ENCODE results near the gene HLA-DQB2.
"Not testable (repeated sequence)": the region's sequence is repeated elsewhere in the genome, so short reads cannot be mapped to it uniquely, and the experiment has no call there.

Gene HLA-DQB2

DNA sequence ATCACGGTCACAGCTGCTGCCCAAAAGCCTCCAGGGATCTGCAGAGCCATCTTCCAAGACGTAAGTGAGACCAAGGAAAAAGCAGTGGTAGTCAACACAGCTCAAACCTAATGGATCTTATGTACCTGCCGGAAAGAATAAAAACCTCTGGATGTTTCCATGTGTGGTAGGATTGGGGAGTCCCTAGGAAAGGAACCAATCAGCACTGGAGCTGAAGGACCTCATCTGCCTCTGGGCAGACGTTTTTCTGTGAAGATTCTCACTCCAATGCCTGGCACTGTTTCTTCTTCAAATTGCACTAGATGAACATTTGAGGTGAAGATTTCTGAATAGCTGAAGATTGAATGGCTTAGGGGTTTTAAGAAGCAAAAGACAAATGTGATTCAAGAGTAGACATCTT, at the start of gene HLA-DQB2:
Gene HLA-DQB2, minus strand, starts transcription at position 112 of the 400 bp plus-strand sequence. Its CDS starts 62 bp downstream, at position 50.
- no peak for DNase-seq

DNA sequence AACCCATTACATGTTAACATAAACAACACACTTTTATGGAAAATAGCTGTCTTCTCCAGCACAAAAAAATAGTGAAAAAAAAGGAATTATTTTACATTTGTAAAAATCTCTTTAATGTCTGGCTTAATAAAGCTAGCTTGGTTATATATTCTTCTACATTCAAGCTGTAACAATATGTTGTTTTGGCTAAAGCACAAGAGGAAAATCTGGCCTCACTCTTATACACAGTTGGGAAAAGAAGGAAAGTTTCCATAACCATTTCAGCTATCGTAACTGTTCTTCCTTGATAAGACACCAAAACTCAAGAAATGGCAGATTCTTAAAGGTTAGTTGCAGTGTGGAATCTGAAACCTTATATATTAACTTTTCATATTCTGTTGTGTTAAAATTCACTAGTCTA, 45.8 kb upstream of the HLA-DQB2 start:
- no peak for DNase-seq

DNA sequence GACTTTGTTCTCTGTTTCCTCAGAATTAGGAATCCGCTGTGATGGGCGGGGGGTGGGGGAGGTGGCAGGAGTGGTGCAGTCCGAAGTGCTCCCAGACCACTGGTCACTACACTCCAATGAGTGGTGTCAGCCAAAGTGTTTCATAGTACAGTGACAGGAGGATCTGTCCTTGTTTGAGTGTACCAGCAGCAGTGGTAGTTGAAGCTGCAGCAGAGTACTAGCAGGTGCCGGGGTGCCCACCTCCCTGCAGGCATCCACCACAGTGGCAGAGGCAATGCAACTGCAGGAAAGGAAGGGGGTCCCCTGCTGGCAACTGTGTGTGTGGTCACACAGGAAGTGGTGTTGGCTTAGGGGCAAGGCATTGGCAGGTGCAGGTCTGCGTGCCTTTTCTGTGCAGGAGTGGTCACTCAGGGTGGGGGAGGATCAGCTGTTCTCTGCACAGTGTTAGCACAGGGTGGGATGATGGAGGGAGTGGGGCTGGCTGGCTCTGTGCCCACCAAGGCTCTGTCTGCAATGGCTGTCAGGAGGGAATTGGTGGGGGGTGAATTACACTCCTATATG, 43.8 kb upstream of the HLA-DQB2 start:
- DNase-seq, result no peak

DNA sequence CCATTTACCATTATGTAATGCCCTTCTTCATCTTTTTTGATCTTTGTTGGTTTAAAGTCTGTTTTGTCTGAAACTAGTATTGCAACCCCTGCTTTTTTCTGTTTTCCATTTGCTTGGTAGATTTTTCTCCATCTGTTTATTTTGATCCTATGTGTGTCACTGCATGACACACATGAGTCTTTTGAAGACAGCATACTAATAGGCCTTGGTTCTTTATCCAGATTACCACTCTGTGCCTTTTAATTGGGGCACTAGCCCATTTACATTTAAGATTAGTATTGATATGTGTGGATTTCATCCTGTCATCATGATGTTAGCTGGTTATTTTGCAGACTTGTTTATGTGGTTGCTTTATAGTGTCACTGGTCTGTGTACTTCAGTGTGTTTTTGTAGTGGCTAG, 42.1 kb upstream of the HLA-DQB2 start:
- DNase-seq, result not testable (repeated sequence)

DNA sequence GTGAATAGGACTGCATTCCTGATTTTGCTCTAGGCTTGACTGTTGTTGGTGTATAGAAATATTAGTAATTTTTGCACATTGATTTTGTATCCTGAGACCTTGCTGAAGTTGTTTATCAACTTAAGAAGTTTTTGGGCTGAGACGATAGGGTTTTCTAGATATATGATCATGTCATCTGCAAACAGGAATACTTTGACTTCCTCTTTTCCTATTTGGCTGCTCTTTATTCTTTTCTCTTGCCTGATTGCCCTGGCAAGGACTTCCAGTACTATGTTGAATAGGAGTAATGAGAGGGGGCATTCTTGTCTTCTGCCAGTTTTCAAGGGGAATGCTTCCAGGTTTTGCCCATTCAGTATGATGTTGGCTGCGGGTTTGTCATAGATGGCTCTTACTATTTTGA, 40.1 kb upstream of the HLA-DQB2 start:
- no peak for DNase-seq

DNA sequence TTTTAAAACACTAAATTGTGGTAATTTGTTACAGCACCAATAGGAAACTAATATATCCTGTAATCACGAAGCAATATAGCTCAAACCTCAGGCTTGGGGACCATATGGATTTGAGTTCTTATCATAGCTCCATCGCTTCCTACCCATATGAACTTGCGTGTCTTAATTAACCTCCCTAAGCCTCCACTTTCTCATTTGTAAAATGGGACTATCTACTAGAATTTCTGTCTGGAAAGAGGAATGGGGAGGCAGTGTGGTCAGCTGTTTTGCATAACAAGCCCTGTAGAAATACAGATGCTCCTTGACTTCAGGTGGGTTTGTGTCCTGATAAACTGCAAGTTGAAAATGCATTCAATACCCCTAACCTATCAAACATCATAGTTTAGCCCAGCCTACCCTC, 36.4 kb upstream of the HLA-DQB2 start:
- no peak for DNase-seq

DNA sequence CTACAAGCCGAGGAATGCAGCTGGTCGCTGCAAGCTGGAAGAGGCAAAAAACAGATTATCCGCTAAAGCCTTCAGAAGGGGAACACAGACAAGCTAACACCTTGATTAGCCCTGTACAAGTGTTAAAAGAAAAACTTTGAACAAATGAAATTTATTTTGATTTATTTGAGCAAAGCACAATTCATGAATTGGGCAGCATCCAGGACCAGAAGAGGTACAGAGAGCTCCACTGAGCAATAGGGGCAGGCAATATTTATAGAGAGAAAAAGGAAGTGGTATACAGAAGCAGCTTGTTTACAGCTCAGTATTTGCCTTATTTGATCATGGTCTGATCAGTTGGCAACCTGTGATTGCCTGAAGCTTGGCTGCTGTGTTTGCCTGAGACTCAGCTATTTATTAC, 35.8 kb upstream of the HLA-DQB2 start:
- no peak for DNase-seq

DNA sequence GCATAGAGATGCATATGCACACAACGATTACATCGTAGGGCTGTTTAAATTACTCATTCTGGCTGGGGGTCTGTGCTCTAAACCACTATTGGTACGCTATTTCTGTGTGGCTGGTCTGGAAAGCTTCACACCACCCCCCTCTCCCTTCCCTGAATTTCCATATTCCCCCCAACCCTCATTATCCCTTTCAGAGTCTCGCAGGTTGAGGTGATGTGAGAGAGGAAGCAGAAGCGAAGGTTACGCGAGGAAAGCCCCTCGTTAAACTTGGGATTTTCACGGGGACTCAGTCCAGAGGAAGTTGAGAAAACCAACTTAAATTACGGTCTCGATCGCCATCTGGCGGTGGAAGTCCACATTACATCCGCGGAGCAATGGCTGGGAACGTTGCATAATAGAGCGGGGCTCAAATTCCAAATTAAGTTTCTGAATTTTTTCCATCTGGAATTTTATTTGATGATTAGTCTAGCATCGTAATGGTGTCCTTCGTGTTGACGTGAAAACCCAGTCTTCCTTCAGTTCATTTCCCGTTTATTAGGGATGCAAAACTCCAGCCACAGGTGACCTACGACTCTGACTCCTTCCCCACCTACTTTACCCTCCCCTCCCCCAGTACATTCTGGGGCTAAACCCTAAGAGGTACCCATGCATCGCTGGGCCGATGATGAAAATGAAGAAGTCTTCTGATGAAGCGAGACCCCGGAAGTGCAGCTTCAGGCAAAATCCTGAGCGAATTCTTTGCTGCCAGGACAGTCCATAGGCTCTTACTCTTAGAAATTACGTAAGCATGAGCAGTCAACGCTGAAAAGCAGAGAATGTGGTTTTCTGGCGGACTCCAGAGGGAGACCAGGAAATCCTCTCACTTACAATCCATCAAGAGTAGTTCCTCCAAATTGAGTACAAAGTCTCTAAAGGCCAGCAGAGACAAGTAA, 33.8 kb upstream of the HLA-DQB2 start:
- peak; percentile 69 to 83 for DNase-seq

DNA sequence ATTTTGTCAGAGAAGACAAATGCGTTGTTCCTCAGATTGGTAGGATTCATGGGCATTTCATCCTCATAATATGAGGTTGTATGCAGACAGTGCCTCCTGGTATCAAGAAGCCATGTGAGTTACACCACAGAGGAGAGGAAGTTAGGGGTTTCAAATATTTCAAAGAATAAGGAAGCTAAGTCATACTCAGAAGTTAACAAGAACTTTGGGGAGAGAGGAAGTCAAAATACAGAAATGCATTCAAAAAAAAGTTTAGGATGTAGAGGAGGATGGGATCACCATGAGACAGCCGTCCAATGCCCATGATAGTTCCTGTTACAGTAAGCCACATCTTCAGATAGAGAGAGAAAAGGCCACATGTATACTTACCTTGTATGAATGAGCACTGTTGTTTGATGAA, 31.2 kb upstream of the HLA-DQB2 start:
- DNase-seq, result peak; percentile 97 to 99

DNA sequence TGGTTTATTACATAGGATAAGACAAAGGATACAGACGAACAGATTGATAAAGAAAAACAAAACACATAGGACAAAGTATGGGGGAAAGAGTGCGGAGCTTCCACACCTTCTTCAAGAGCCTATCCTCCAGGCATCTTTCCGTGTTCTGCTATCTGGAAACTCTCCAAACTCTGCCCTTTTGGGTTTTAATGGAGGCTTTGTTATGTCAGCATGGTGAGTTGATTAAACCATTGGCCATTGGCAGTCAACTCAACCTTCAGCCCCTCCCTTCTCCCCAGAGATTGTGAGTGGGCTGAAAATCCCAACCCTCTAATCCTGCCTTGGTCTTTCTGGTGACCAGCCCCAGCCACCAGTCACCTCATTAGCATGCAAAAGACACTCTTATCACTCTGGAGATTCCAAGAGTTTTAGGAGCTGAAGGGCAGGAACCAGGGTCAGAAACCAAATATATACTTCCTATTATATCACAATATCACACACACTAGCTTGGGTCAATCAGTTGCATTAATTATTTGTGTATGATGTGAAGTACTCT, 29.6 kb upstream of the HLA-DQB2 start:
- no peak for DNase-seq

DNA sequence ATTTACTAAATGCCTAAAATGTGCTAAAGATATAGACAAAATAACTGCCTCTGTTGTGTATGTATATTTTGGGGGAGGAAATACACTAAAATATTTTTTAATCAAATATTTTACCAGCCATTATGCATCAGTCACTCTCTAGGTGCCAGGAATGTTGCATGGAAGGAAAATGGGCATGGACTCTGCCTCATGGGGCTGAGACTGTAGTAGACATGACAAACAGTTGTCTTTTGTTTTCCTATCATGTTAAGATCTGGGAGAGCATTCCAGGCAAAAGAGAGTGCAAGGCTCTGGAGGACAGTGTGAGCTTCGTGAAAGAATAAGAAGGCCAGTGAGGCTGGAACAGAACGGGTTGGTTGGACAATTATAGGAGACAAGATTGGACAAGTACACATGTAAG, 27.0 kb upstream of the HLA-DQB2 start:
- DNase-seq, result no peak

DNA sequence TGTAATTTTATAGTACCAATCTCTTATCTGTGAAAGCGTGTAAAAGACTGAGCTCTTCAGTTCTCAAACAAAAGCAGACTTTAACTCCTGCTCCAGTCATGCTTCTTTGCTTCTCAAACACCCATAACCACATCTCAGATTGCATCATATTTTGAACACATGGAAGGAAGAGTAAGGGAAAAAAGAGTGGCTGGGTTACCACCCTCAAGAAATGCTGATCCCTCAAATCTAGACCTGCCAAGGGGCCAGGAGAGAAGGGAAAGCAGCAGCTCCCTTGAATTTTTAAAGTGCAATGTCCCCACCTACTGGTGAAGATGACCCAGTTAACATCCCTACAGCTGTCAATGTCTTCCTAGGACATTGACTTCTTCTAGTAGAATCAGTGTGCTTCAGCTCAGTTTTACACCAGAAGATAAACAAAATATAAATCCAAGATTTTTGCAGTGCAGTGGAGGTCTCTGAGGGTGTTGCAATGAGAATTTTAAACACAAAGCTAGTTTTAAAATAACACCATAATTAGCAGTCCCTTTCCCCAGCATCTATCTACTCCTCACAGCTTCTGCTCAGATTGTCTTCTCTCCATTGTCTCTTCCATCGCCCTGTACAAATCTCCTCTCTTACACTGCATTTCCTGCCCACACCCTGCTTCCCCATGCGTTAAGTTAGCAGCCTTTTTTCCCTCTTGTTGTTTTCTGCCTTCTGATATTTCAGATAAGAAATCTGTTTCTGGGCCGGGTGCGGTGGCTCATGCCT, 22.6 kb upstream of the HLA-DQB2 start:
- DNase-seq, result peak; percentile 56 to 69

DNA sequence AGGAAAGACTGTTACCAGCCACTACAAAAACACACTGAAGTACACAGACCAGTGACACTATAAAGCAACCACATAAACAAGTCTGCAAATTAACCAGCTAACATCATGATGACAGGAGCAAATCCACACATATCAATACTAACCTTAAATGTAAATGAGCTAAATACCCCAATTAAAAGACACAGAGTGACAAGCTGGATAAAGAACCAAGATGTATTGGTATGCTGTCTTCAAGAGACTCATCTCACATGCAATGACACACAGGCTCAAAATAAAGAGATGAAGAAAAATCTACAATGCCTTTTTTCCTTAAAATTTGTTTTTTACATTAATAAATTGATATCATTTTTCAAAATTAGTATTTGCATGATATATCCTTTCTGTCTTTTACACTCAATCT, 19.6 kb upstream of the HLA-DQB2 start:
- DNase-seq, result not testable (repeated sequence)

DNA sequence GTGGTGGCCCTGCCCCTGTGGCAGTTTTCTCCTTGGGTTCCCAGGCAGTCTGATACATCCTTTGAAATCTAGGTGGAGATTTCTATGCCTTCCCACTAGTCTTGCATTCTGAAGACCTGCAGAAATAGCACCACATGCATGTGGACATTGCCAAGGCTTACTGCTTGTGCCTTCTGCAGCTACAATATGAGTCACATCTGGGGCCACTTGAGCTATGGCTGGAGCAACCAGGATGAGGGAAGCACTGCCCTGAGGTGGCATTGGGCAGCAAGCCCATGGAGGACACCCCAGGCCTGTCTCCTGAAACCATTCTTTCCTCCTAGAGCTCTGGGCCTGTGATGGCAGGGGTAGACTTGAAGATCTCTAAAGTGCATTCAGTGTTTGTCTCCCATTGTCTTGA, 15.7 kb upstream of the HLA-DQB2 start:
- DNase-seq, result no peak

DNA sequence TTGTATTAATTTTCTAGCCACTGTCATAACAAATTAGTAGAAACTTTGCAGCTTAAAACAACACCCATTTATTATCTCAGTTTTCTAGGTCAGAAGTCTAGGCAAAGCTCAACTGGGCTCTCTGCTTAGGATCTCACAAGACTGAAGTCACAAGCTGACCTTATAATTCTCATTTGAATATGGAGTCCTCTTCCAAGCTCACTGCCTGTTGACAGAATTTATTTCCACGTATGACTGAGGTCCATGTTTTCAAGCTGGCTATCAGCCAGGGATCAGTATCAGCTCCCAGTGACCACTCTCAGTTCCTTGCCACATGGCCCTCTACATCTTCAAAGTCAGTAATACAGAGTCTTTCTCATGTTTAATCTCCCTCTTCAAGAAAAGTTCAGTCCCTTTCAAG, 11.7 kb upstream of the HLA-DQB2 start:
- no peak for DNase-seq

DNA sequence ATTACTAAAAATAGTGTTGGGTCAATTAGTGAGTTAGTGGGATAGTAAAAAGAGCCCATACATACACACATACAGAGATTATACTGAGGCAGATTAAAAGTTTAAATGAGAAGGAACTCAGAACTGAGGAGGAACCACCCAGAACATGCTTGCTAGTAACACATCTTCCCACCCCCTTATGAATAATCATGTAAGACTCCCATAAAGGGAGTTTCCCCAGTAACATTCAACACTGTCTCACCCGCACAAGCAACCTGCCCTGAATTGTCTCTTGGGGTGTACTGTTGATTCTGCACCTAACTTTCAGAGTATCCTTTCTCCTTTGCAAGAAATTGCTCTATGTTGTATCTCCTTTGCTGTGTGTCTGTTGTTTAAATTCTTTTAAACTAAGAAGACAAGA, 11.1 kb upstream of the HLA-DQB2 start:
- no peak for DNase-seq

DNA sequence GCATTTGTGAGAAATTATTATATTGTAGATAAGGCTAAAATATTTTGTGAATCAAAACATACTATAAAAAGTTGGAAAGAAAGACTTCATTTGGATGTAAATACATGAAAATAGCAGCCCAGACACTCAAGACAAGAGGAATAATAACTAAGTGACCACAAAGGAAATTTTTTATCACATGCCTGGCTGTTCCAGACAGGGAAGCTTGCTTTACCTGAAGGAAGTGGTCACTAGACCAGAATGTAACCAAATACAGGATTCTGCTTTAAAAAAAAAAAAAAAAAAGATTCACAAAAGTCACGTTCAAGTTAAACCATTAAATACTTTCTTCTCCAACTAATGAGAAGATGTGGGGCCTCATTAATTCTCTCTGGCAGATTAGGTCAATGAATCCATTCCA, 9.3 kb upstream of the HLA-DQB2 start:
- no peak for DNase-seq

DNA sequence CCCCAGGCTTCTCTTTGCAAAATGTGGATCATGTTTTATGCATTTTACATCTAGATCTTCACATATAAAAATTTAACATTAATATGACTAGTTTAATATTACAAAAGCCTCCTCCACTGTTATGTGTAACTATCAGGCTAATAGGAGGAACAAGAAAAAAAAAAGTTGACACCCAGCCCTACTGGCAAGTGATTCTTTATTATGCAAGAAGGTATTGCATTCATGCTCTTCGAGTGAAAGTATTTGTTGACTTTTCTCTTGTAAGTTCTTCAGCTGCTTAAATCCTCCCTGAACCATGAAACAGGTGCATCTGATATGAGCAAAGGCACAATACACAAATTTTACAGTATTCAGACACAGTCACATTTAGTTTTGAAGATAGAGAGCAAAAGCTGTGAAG, 716 bp upstream of the HLA-DQB2 start:
- DNase-seq, result no peak

DNA sequence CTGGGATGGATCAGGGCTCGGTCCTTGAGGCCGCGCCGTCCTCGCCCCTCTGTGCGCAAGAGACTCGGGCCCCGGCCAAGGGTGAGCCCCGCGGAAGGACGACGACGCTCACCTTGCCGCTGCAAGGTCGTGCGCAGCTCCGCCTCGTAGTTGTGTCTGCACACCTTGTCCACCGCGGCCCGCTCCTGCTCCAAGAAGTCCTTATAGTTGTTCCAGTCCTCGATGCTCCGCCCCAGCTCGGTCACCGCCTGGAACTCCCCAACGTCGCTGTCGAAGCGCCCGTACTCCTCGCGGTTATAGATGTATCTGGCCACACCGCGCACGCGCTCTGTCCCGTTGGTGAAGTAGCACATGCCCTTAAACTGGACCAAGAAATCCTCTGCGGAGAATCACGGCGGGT, 1.8 kb downstream of the HLA-DQB2 start:
- DNase-seq, result no peak

DNA sequence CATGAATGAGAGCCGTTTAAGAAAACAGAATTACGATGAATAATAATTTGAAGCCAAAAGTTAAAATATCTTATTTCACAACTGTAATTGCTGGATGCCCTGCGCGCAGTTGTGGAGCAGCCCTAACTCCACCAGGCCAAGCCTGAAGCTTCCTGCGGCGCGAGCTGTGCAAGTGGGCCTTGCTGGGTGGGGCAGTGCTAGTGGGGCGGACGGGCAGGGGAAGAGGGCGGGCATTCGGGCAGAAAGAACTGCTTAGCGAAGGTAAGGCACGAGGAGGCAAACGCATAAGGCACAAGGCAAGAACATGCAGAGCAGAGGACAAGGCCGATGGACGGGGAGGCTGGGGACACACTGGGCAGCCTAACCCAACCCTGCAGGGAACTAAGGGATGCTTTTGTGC, 2.3 kb downstream of the HLA-DQB2 start:
- DNase-seq, result no peak

DNA sequence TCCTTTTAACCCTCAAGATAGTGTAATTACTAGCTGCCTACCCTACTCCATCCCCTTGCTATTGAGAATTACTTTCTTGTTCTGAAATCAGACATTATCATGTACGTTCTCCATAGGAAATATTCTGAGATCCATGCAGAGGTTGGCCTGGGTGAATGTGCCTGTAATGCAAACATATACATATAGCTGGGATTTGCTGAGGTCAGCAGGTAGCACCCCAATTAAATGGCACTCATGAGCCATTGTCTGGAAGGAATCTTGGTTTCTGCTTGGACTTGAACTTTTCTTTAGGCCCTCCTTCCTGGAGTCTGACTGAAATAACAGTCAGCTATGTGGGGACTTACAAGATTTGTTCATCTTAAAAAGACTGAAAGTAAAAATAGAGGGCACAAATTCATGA, 3.7 kb downstream of the HLA-DQB2 start:
- DNase-seq, result no peak

DNA sequence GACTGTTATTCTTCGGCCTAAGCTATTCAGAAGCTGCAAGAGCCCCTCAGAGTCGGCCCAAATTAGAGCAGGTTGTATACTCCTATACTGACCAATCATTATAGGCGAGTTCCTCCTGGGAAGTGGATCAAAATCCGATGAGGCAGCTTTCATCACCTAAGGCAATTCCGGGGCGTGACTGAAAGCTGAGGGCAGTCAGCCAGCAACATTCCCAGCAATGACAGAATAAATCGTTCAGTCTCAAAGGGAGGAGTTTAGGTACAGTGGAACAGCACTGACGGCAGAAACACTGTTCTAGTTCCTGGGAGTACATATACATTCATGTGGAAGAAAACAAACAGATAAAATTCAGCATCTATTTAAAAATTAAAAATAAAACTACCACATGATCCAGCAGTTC, 10.8 kb downstream of the HLA-DQB2 start:
- no peak for DNase-seq

DNA sequence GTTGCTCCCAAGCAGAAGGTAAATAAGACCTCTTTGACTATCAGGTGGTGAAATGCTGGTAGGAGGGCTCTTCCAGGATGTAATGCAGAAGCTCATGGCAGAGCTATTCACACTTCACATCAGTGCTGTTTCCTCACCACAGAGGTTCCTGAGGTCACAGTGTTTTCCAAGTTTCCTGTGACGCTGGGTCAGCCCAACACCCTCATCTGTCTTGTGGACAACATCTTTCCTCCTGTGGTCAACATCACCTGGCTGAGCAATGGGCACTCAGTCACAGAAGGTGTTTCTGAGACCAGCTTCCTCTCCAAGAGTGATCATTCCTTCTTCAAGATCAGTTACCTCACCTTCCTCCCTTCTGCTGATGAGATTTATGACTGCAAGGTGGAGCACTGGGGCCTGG, 17.7 kb downstream of the HLA-DQB2 start:
- not testable (repeated sequence) for DNase-seq

DNA sequence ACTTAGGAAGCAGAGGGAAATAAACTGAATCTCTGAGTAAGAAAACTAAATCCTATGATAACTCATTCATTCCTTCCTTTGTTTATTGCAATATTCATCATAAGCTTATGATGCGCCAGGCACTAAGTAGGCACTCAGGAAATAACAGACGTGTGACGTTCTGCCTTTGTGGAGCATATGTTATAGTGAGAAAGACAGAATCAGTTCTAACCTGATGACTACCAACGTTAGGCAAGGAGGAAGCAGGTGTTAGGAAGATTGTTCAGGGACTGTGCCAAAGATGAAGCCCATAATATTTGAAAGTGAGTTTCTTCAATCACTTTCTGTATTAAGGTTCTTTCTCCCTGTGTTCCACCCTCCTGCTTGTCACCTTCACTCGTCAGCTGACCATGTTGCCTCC, 18.6 kb downstream of the HLA-DQB2 start:
- DNase-seq, result no peak

Data from AML-193 (cell line).